Lower lobe of right lung (tissue), 2 donors: ENCODE data around the gene AAK1. TPM values are rescaled to one million over a fixed set of nuclear protein-coding genes. Genes with fewer than 3 reads are reported as not detected.

ENCODE experiments used
- ATAC-seq, 2 donors: fragments of 200-7000 bp; cut with Tn5 transposase; one replicate each; pipeline ENCODE4 v1.9.1; 2020 to 2022; ENCODE audit warnings: mild to moderate bottlenecking in 2 of 2, moderate library complexity in 2 of 2
- DNase-seq: peaks from one replicate; pipeline ENCODE4 v3.0.0-alpha.2; 2020
- H3K27ac ChIP-seq: fragments of 200-600 bp; one replicate; pipeline ENCODE4 v1.8.0; 2022
- H3K27me3 ChIP-seq: fragments of 200-600 bp; one replicate; pipeline ENCODE4 v1.8.0; 2022; ENCODE audit warnings: low read depth
- H3K36me3 ChIP-seq: fragments of 200-600 bp; one replicate; pipeline ENCODE4 v1.8.0; 2022; ENCODE audit warnings: mild to moderate bottlenecking
- H3K4me1 ChIP-seq: fragments of 200-600 bp; one replicate; pipeline ENCODE4 v1.8.0; 2022
- H3K4me3 ChIP-seq: fragments of 200-600 bp; one replicate; pipeline ENCODE4 v1.8.0; 2022; ENCODE audit warnings: mild to moderate bottlenecking
- H3K9me3 ChIP-seq: fragments of 200-600 bp; one replicate; pipeline ENCODE4 v1.8.0; 2022
- CTCF ChIP-seq: fragments of 200-600 bp; IDR thresholded peaks from one replicate; pipeline ENCODE4 v1.8.0; 2022; ENCODE audit warnings: antibody characterized with exemption, mild to moderate bottlenecking
- intact Hi-C: fragments of 100-400 bp; cut with DNase I; formaldehyde crosslinking; loops from one replicate; pipeline ENCODE4 v1.11.0; 2022
- total RNA-seq: library from RNA; stranded (reverse); fragmentation: NEBNext Ultra II Directional; extraction: Animal tissue kit (Norgen Biotek cat#: 25700); gene quantifications from one replicate; pipeline ENCODE4 v1.2.1, GENCODE V29; 2021
- donor health status: DM: no; HTN: yes; CAD: no; lungs with severe emphysema.

AAK1 gene
- total RNA-seq, 1 donor from 2014 or later = 73.3 TPM

GRCh38 chr2:69438580-69438979 lies 205.0 kb downstream of the AAK1 start:
- H3K27me3 ChIP-seq = no peaks in the 10 kb centered on the region
- H3K27ac ChIP-seq = peak overlapping the region; percentile 96
- no peak overlapping the region for H3K4me3 ChIP-seq
- no peaks in the 10 kb centered on the region for H3K9me3 ChIP-seq
- no peak for TF ChIP-seq CTCF
- intact Hi-C loops = no loop called here
- H3K36me3 ChIP-seq = no peaks in the 10 kb centered on the region
- DNase-seq = no peak
- ATAC-seq = no peak
- peaks cover 21% of the 10 kb centered on the region for H3K4me1 ChIP-seq

- DNase-seq (no peak), ATAC-seq (peak; percentile 55 to 62)
- H3K27me3 ChIP-seq = no peaks in the 10 kb centered on the region
- no peaks in the 10 kb centered on the region for H3K36me3 ChIP-seq
- H3K9me3 ChIP-seq = no peaks in the 10 kb centered on the region
- peak overlapping the region; percentile 96 for H3K27ac ChIP-seq
- peak overlapping the region; percentile 76 for H3K4me3 ChIP-seq
- H3K4me1 ChIP-seq = peaks cover 21% of the 10 kb centered on the region
- intact Hi-C loops = no loop called here
- TF ChIP-seq CTCF = no peak
Measured at GRCh38 chr2:69437751-69438154, 205.8 kb downstream of the AAK1 start.

- intact Hi-C loops = no loop called here
- H3K27ac ChIP-seq = peak within 1 kb of the TSS; percentile 96
- no peaks in the 10 kb centered on the region for H3K36me3 ChIP-seq
- TF ChIP-seq CTCF = peak; percentile 76
- H3K27me3 ChIP-seq = no peaks in the 10 kb centered on the region
- ATAC-seq (peak; percentile 99), DNase-seq (peak; percentile 96)
- H3K4me3 ChIP-seq = peak within 1 kb of the TSS; percentile 76
- H3K9me3 ChIP-seq = no peaks in the 10 kb centered on the region
- peaks cover 21% of the 10 kb centered on the region for H3K4me1 ChIP-seq
Measured at GRCh38 chr2:69436938-69437750, 206.4 kb downstream of the AAK1 start, which contains the start of gene NFU1. TSS of gene NFU1 (minus strand) at chr2:69437435. CDS start at chr2:69437422, 13 bp downstream.

- no peak for DNase-seq
- intact Hi-C loops = no loop called here
- ATAC-seq = no peak
Measured at GRCh38 chr2:69436596-69436937, 207.0 kb downstream of the AAK1 start.

GRCh38 chr2:69434753-69435152 lies 208.8 kb downstream of the AAK1 start:
- intact Hi-C loops = no loop called here
- Histone ChIP-seq H3K27me3 (no peaks in the 10 kb centered on the region), H3K36me3 (peaks cover 21% of the 10 kb centered on the region), H3K4me3 (no peak overlapping the region), H3K27ac (no peak overlapping the region), H3K4me1 (peaks cover 21% of the 10 kb centered on the region), H3K9me3 (no peaks in the 10 kb centered on the region)
- DNase-seq = no peak
- no peak for TF ChIP-seq CTCF
- no peak for ATAC-seq

More at GRCh38 chr2:69436596-69436937, 207.0 kb downstream of the AAK1 start:
- Histone ChIP-seq H3K4me1 (peaks cover 21% of the 10 kb centered on the region), H3K9me3 (no peaks in the 10 kb centered on the region), H3K36me3 (peaks cover 2% of the 10 kb centered on the region), H3K27me3 (no peaks in the 10 kb centered on the region), H3K4me3 (peak overlapping the region; percentile 76), H3K27ac (peak overlapping the region; percentile 96)
- no peak for TF ChIP-seq CTCF
